ENCODE measurements around the gene HSPA9.
"Not testable (repeated sequence)": the region's sequence is repeated elsewhere in the genome, so short reads cannot be mapped to it uniquely, and the experiment has no call there.

The HSPA9 gene

DNA sequence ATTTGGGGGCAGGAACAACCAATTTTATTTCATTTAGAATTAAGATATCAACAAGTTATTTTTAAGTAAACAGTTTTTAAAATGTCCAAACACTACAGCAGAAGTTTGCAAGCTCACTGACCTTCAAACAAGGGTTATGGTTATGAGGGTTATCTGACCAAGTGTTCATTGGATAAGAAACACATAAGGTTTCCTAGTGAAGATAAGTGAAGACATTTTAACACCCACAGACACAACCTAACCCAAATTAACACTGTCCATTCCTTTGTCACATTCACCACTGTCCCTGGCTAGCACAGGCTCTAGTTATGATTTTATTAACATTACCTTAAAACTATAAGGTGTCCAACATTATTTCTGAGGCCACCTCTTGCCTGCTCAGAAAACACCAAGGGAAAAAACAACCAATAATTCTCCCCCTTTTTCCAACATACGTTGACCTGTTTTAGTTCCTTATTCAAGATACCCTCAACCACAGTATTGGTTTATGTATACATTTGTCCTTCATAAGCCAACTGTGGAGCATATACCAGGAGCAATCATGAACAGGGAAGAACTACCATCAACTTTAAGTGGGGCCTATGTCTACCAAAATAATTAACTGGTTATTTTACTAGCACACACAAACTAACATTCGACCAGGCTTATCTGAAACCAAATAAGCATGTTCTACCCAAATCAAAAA, 36.1 kb downstream of the HSPA9 start:
- no peak overlapping the region for H3K4me3 ChIP-seq (ENCODE audit: low read depth, low read length)
- DNase-seq (ENCODE audit: low read depth) = no peak

DNA sequence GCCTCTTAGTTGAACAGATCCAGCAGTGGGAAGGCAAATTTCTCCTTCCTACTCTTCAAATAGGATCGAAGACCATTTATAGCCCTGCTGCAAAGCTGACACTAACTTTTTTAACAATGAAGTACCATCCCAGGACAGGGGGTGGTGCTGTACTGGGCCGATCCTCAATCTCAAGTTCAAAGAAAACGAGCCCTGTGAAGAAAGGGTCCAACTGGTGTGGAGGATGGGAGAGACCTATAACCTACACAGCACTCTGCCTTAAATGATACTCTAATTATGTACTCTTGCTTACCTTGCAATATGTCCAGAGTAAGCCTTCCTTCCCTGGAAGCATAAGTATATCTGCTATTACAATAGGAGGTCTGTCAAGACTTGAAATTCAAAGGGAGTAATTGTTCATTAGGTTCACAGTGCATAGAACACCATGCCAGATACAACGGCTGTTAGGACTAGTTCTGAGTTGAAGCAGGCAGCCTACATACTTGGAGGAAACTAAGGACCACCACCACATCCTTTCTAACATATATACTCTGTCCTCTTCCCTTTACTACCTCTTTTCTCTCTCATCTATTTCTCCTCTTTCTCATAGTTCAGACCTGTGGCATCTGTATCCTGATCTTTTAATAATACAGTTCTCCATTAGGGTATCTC, 38.4 kb downstream of the HSPA9 start:
- H3K4me3 ChIP-seq (ENCODE audit: low read depth, low read length) = no peak overlapping the region
- DNase-seq (ENCODE audit: low read depth) = no peak

DNA sequence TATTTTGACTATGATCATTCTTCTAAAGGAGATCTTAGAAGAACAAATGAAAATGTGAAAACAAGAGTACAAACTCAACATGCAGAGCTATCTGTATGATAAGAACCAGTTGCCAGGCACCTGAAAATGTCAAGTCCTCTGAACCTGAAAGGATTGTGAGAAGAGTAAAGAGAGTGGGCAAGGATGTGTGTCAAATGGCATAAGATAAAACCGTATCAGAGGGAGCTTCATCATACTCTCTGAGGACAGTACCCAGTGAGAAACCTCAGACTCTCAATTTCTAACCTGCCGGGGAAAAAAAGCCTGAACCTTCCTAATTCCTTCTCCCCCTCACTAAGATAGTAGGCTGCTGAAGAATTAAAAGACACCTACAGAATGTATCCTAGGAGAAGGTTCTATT, 39.0 kb downstream of the HSPA9 start:
- no peak for DNase-seq (ENCODE audit: low read depth)

DNA sequence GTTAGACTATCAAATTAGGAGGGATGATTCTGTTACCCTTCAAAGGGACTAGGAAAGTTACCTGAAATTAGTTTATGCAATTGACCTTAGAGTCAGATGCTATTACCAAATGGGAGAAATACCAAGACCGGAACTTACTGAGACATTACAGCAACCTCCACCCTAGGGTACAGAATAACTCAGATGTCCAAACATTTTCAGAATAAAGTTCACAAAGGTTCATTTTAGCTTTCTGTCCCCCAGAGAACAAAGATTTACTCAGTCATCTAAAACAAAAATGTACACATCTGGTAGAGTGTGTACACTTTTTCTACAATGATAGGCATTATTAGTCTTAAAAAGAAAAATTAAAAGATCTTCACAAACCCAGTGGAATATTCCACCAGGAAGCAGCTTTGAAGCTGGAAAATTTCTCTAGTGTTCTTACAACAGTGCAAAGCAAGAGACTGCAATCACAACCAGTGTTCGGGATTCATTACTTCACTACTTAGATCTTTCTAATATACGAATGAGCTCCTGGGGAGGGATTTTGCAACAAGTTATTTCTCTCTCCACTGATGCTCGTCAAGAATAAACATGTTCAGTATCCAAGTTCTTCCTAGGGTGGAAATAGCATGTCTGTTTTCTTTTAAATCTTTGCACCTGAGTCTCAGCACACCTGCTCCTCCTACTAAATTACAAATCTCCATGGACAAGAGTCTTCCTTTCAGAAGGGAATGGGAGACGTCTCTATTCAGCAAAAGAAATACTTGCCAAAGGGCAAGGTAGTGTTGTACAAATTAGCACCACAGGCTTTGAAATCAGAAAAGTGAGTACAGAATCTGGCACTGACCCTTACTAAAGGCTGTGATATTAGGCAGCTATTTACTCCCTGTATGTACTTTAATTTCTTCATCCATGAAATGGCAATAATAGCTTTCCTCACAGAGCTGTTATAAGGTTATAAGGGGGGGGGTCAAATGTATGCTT, 40.9 kb downstream of the HSPA9 start:
- DNase-seq (ENCODE audit: low read depth) = no peak
- H3K4me3 ChIP-seq (ENCODE audit: low read depth, low read length) = no peak overlapping the region

More for the DNA sequence above, 39.0 kb downstream of the HSPA9 start:
- no peak overlapping the region for H3K4me3 ChIP-seq (ENCODE audit: low read depth, low read length)

DNA sequence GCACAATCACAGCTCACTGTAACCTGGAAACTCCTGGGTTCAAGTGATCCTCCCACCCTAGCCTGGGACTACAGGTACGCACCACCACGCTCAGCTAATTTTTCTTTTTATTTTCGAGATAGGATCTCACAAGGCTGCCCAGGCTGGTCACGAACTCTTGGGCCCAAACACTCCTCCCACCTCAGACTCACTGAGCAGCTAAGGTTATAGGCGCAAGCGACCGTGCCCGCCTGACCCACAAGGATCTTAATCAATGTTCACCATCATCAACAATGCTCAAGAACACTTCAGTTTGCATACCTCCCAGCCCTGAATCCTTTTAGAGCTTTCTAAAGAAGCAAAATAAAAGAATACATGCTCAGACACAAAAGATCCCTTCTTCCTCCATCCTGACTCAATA, 45.4 kb downstream of the HSPA9 start:
- DNase-seq (ENCODE audit: low read depth) = no peak
- H3K4me3 ChIP-seq (ENCODE audit: low read depth, low read length) = no peak overlapping the region

DNA sequence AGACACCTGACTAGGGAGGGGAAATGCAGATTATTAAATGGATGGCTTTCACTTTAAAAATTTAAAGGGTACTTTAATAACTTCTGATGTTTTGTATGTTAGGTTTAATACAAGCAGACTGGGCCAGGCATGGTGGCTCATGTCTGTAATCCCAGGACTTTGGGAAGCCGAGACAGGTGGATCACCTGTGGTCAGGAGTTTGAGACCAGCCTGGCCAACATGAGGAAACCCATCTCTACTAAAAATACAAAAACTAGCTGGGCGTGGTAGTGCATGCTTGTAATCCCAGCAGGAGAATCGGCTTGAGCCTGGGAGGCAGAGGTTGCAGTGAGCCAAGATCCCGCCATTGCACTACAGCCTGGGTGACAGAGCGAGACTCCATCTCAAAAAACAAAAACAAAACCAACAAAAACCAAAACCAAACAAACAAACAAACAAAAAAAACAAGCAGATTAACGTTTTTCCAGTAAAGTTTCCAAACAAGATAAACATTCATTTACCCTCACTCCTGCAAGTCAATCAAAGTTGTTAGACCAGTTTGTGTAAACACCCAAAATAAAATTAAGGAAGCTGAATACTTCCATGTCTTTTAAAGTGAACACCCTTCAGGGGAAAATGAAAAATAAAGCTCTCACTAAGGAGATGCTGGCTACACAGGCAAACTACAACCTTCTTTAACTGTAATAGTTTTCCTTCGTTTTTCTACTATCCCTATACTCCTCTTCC, 46.3 kb downstream of the HSPA9 start:
- H3K4me3 ChIP-seq (ENCODE audit: low read depth, low read length) = no peak overlapping the region
- DNase-seq (ENCODE audit: low read depth) = no peak

DNA sequence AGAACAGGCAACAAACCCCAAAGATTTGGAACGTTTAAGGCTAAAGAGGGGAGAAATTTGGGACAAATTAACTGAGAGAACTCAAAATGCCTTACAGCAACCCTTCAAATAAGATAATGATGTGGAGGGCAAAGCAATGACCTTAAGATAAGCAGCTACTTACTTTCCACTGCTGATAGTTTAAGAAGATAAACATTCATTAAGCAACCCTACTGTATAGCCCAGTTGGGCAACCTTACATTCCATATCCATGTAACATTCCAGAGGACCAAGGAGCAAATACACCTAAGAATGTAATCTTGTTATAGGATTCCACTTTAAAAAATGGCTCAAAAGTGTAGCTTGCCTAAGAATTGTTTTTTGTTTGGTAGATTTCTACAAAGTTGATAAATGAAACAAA, 47.0 kb downstream of the HSPA9 start:
- DNase-seq (ENCODE audit: low read depth) = no peak
- H3K4me3 ChIP-seq (ENCODE audit: low read depth, low read length) = no peak overlapping the region

DNA sequence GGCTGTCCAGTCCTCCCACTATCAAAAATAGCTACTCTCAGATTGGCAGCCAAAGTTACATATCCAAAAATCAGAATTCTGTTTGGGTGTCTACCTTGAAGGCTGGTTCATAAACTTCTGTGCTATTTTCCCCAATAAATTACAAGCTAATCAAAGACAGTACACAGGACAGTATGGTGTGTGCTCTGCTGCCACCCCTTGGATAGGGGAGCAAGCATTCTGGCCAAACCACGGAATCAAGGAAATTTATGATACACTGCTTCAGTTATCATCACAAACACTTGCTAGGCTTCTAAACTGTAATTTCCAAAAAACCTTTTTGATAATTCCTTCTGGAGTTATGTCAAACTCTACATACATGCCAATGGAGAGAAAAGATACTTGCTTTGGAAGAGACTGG, 48.0 kb downstream of the HSPA9 start:
- no peak for DNase-seq (ENCODE audit: low read depth)
- no peak overlapping the region for H3K4me3 ChIP-seq (ENCODE audit: low read depth, low read length)

DNA sequence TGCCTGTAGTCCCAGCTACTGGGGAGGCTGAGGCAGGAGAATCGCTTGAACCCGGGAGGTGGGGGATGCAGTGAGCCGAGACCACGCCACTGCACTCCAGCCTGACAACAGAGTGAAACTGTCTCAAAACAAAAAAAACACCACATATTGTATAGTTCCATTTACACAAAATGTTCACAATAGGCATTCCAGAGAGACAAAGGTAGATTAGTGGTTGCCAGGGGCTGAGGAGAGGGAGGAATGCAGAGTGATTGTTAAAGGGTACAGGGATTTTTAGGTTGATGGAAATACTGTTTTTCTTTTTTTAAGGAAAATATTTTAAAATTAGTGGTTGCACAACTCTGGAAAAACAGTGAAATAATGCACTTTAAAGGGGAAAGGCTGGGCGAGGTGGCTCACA, 51.8 kb downstream of the HSPA9 start:
- no peak overlapping the region for H3K4me3 ChIP-seq (ENCODE audit: low read depth, low read length)
- no peak for DNase-seq (ENCODE audit: low read depth)

DNA sequence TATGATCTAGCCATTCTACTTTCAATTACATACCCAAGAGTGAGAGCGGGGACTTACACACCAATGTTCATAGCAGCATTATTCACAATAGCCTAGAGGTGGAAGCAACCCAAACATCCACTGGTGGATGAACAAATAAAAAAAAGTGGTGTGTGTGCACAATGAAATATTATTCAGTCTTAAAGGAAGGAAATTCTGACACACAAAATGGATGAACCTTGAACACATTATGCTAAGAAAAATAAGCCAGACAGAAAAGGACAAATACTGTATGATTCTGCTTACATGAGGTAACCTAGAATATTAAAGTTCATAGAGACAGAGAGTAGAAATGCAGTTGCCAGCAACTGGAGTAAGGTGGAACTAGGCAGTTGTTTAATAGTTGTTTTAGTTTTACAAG, 54.2 kb downstream of the HSPA9 start:
- DNase-seq (ENCODE audit: low read depth) = no peak
- no peak overlapping the region for H3K4me3 ChIP-seq (ENCODE audit: low read depth, low read length)

DNA sequence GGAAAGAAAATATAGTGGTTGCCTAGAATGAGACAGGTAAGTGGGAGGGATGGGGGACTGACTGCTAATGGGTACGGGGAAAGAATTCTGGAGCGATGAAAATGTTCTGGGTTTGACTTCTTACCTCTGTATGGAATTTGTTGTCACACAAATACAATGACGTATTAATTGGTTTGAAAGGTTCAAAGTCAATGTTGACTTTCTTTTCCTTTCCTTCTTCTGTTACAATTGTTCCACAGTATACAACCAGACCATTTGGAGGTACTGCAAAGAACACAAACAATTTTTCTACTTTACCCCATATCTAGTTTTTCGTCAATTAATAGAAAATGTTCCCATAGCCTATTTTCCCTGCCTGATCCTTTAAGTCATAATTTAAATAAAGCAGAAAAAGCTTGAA, 57.8 kb downstream of the HSPA9 start:
- DNase-seq (ENCODE audit: low read depth) = no peak
- no peak overlapping the region for H3K4me3 ChIP-seq (ENCODE audit: low read depth, low read length)

DNA sequence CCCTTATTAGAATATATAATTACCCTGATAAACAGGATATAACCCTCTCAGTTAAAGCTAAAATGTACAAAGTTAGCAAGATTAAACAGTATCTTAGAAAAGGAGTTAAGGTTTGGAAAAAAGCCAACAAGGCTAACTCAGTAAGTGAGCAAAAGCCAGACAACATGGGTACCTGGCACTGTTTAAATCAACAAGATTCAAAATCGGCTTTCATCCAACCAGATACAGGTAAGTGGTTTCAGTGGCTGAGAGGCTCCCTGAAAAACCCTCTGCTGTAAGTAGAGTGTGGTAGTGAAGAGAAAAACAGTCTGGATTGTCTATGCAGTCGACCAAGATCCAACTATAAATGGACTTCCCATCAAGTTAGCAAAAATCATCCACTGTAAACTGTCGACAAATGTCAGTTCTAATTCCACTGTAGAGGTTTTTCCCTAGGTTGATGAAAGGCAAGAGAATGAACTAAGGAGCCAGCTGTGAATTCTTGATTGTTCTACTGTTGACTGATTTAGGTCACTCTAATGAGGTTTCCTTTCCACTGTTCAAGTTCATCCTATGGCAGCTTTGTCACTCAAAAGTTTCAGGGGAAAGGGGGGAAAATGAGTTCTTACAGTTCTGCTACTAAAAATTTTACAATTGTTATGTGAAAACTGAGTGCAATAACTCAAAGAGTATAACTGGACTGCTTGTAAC, 59.5 kb downstream of the HSPA9 start:
- H3K4me3 ChIP-seq (ENCODE audit: low read depth, low read length) = no peak overlapping the region
- no peak for DNase-seq (ENCODE audit: low read depth)

DNA sequence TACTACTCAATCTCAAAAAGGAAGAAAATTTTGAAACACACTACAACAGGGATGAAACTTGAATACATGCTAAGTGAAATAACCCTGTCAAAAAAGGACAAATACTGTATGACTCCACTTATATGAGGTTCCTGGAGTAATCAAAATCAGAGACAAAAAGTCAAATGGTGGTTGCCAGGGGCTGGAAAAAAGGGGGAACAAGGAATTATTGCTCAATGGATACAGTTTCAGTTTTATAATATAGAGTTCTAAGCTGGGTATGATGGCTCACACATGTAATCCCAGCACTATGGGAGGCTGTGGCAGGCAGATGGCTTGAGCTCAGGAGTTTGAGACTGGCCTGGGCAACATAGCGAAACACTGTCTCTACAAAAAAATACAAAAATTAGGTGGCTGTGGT, 61.2 kb downstream of the HSPA9 start:
- DNase-seq (ENCODE audit: low read depth) = no peak
- H3K4me3 ChIP-seq (ENCODE audit: low read depth, low read length) = no peak overlapping the region

DNA sequence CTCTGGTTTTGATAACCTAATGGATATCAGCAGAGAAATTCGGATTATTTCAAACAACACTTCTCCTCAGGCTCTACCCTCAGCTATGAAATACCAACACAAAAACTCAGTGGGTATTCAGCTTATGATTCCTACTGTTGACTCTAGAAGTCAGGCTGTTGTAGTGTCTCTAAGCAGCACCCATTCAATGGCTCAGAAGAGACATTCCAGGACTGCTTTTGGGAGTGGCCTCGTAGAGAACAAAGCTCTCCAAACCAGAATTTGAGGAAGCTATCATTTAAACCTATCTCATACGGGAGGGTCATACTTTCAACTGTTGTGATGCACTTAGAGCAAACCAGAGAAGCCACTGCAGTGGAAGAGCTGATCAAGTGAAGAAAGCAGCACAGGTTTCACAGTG, 66.2 kb downstream of the HSPA9 start:
- no peak for DNase-seq (ENCODE audit: low read depth)
- H3K4me3 ChIP-seq (ENCODE audit: low read depth, low read length) = no peak overlapping the region

DNA sequence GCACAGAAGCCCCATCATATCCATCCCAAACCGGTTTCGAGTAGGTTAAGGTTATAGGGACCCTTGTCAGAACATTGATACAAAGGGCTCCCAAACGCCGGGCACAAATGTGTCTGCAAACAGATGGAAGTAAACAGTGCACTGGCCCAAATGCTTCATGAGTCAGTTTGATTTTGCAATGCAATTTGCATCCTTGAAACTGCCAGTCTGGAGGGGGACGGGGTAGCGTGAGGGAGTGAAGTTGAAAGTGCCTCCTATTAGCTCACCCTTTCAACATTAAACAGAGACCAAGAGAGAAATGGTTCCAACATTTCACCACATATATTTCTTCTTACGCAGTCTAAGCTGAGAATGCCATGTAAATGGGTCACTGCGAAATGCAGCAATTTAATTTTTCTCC, 67.7 kb downstream of the HSPA9 start:
- not testable (repeated sequence) for H3K4me3 ChIP-seq (ENCODE audit: low read depth, low read length)
- peak; percentile 41 for DNase-seq (ENCODE audit: low read depth)

DNA sequence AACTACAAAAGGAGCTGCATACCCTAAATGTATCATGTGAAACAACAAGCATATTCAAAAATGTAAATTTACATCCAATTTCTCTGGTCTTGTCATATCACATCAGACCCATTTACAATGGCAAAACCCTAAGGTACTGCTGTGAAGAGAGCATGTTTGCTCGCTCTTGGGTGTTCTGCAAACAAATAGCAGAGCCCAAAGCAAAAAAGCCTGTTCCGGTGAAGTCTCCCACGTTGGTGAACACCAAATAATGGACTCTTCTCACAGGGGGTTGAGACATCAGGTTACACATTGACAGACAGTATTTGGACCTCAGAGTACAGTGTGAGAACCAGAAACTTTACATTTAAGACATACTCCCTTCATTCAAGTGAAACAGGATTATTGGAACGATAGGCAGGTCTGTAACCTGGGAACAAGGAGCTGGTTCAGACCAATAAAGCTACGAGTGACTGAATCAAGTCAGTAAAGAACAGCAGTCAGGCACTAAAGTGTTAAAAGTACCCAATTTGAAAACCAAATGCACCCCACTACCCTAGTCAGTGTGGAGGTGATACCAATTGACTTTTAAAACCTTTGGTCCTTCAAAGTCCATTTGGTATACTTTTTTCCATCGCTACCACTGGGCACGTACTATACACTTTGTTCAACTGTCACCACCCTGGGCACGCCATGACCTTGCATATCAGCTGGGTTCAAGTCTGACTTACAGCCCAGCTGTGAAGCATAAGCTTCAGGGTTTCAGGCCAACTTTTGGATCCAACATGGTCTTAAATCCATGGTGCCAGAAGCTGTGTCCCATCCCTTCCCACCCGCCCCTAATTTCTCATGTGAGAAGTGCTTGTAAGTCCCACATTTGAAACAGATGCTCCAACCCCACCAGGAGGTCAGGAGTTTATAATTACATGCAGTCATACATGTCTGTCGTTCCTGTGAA, 68.6 kb downstream of the HSPA9 start:
- H3K4me3 ChIP-seq (ENCODE audit: low read depth, low read length) = no peak overlapping the region
- DNase-seq (ENCODE audit: low read depth) = no peak

DNA sequence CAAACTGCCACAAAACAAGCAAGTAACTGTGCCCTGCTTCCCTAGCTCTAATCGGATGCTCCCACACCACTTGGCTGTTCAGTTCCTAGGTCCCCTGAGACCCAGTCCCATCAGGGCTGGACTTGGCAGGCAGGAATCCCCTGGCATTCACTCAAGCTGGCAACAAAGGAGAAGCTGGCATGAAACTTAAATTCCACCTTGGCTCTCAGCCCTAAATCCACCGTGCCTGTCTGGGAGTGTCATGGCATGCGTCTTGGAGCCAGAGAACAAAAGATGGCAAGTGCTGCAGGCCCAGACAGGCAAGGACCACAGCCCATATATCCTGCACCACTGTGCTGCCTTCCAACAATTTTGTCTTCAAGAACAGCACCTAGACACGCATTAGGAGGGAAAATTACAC, 70.4 kb downstream of the HSPA9 start:
- no peak overlapping the region for H3K4me3 ChIP-seq (ENCODE audit: low read depth, low read length)

More for the DNA sequence above, 70.4 kb downstream of the HSPA9 start:
- DNase-seq (ENCODE audit: low read depth) = no peak
